Endothelial cell of umbilical vein (primary cell): ENCODE results near the gene MRPL21. TPM values are rescaled to one million over a fixed set of nuclear protein-coding genes. Genes with fewer than 3 reads are reported as not detected.

ENCODE experiments used
- BruUV-seq: library from RNA; stranded (reverse); fragments of 400-500 nt; replicated peaks from 2 replicates; lab custom pipeline; 2021; lab: Mats Ljungman, UMichigan
- CTCF ChIA-PET: fragments of 300-600, 350-600 bp; sonication (Branson Sonifier 250); formaldehyde crosslinking; loops from one replicate; lab custom pipeline; 2021; ENCODE audit warnings: antibody characterized with exemption, inconsistent platforms; lab: Charles Lee
- POLR2A ChIA-PET: fragments of 300-600, 350-600 bp; sonication (Branson Sonifier 250); formaldehyde crosslinking; loops from one replicate; lab custom pipeline; 2021; ENCODE audit warnings: antibody characterized with exemption, inconsistent platforms; lab: Charles Lee
- DNase-seq: peaks from one replicate; pipeline ENCODE4 v3.0.0-alpha.2; 2011; ENCODE audit warnings: low read depth, low spot score
- FAIRE-seq: peaks from 2 replicates; lab custom pipeline; 2011; peaks lifted over from hg19 to GRCh38; lab: Jason Lieb, UNC
- H2AFZ ChIP-seq: 2 replicates; pipeline ENCODE4 v1.6.0; 2012; ENCODE audit warnings: low read depth, low read length, control low read depth, inconsistent platforms
- H3K27ac ChIP-seq: 2 replicates; pipeline ENCODE4 v1.5.1; 2011; ENCODE audit warnings: low read depth, mild to moderate bottlenecking, control low read depth, low read length, moderate library complexity; ENCODE audit not compliant: insufficient read depth
- H3K27me3 ChIP-seq, 2 experiments: 2 replicates each; pipeline versions ENCODE4 v1.6.0 to v1.6.1; 2011; ENCODE audit warnings: low read length in 2 of 2, mixed read lengths in 1 of 2; ENCODE audit not compliant: control insufficient read depth in 2 of 2, insufficient read depth in 2 of 2
- H3K36me3 ChIP-seq, 2 experiments: 2 replicates in 1 of 2; 3 replicates in 1 of 2; pipeline ENCODE4 v1.5.1; 2011; ENCODE audit warnings: low read length in 2 of 2, mild to moderate bottlenecking in 1 of 2, moderate library complexity in 1 of 2; ENCODE audit not compliant: control insufficient read depth in 2 of 2, insufficient read depth in 2 of 2; ENCODE audit errors: extremely low read depth in 1 of 2
- H3K4me1 ChIP-seq: 3 replicates; pipeline ENCODE4 v1.5.1; 2011; ENCODE audit warnings: mild to moderate bottlenecking, low read length; ENCODE audit not compliant: control insufficient read depth, insufficient read depth; ENCODE audit errors: extremely low read depth
- H3K4me2 ChIP-seq: 2 replicates; pipeline ENCODE4 v1.6.1; 2011; ENCODE audit warnings: low read length, control low read depth, mixed read lengths; ENCODE audit not compliant: insufficient read depth
- H3K4me3 ChIP-seq, 3 experiments: fragments of 200-600 bp in 1 of 3; sonication (generic), shearing (Covaris generic) in 1 of 3; replicated peaks in 1 of 3; 2 replicates each; pipeline ENCODE4 v1.5.1; 2011 to 2016; ENCODE audit warnings: control low read depth in 3 of 3, low read length in 3 of 3, mild to moderate bottlenecking in 2 of 3, inconsistent platforms in 1 of 3, low read depth in 1 of 3, moderate library complexity in 1 of 3; ENCODE audit not compliant: insufficient read depth in 1 of 3
- H3K79me2 ChIP-seq: 2 replicates; pipeline ENCODE4 v1.6.0; 2012; ENCODE audit warnings: low read length, inconsistent platforms; ENCODE audit not compliant: control insufficient read depth, insufficient read depth
- H3K9ac ChIP-seq: replicated peaks from 2 replicates; pipeline ENCODE3; 2011; ENCODE audit warnings: low read length, control low read depth; ENCODE audit not compliant: insufficient read depth; ENCODE audit errors: extremely low read depth
- H3K9me1 ChIP-seq: replicated peaks from 3 replicates; pipeline ENCODE4 v1.6.0; 2011; ENCODE audit warnings: mild to moderate bottlenecking, low read length; ENCODE audit not compliant: control insufficient read depth, insufficient read depth; ENCODE audit errors: extremely low read depth
- H3K9me3 ChIP-seq: replicated peaks from 2 replicates; pipeline ENCODE4 v1.5.1; 2012; ENCODE audit warnings: low read length, inconsistent platforms; ENCODE audit not compliant: control insufficient read depth, insufficient read depth
- H4K20me1 ChIP-seq: replicated peaks from 2 replicates; pipeline ENCODE3; 2011; ENCODE audit warnings: mild to moderate bottlenecking, low read length; ENCODE audit not compliant: control insufficient read depth, insufficient read depth; ENCODE audit errors: extremely low read depth
- EZH2 ChIP-seq: IDR thresholded peaks from 2 replicates; pipeline ENCODE4 v1.6.1; 2012; ENCODE audit warnings: borderline replicate concordance, low read depth, mild to moderate bottlenecking, moderate library complexity, low read length, inconsistent platforms; ENCODE audit not compliant: severe bottlenecking
- FOS ChIP-seq: IDR thresholded peaks from 2 replicates; pipeline ENCODE4 v1.6.1; 2011; ENCODE audit warnings: mild to moderate bottlenecking, low read length, moderate library complexity, borderline replicate concordance; ENCODE audit not compliant: insufficient read depth
- GATA2 ChIP-seq: IDR thresholded peaks from 2 replicates; pipeline ENCODE4 v1.7.0; 2011; ENCODE audit warnings: low read depth, mild to moderate bottlenecking, moderate library complexity, mixed read lengths, low read length; ENCODE audit not compliant: insufficient read length, insufficient read depth
- JUN ChIP-seq: IDR thresholded peaks from 2 replicates; pipeline ENCODE4 v1.6.1; 2011; ENCODE audit warnings: borderline replicate concordance, low read depth; ENCODE audit not compliant: insufficient read length, insufficient read depth
- MYC ChIP-seq: IDR thresholded peaks from one replicate; pipeline ENCODE4 v1.6.1; 2011; ENCODE audit warnings: mild to moderate bottlenecking, low read depth, low read length
- POLR2A ChIP-seq: IDR thresholded peaks from 2 replicates; pipeline ENCODE4 v1.6.1; 2012; ENCODE audit warnings: low read depth, mild to moderate bottlenecking, control low read depth, low read length
- POLR2AphosphoS5 ChIP-seq: IDR thresholded peaks from 2 replicates; pipeline ENCODE4 v1.6.1; 2012; ENCODE audit warnings: low read depth, mild to moderate bottlenecking, control low read depth, low read length, moderate library complexity; ENCODE audit not compliant: insufficient read depth
- dilution Hi-C: fragments of 300-500 bp; cut with MboI; formaldehyde crosslinking; loops from one replicate; pipeline ENCODE4 v1.15.0; 2019; ENCODE audit warnings: low sequenced_read_pairs; ENCODE audit not compliant: extremely low pct_ligation_motif_present
- intact Hi-C: fragments of 100-400 bp; cut with micrococcal nuclease; formaldehyde crosslinking; loops from one replicate; pipeline ENCODE4 v1.10.0; 2022
- polyA plus RNA-seq, 4 experiments: library from polyadenylated mRNA; depleted of rRNA in 3 of 4; stranded (reverse) in 3 of 4; unstranded in 1 of 4; fragments of >200 nt; gene quantifications; 2 replicates each; pipeline versions ENCODE4 v1.2.1 to v1.2.3, GENCODE V29; 2011 to 2012; ENCODE audit warnings: missing spikeins in 1 of 4
- total RNA-seq: library from RNA; stranded (reverse); gene quantifications from 2 replicates; pipeline ENCODE4 v1.2.3, GENCODE V29; 2021
- TF ChIP-seq, protein P1 (sequence below): IDR thresholded peaks from 2 replicates; pipeline ENCODE4 v1.6.1; 2011; ENCODE audit not compliant: insufficient read depth, insufficient read length
- TF ChIP-seq, protein P2 (sequence below), 2 donors: IDR thresholded peaks; 1 replicate in 1 of 2; 2 replicates in 1 of 2; pipeline ENCODE4 v1.5.1; 2011; ENCODE audit warnings: low read length in 2 of 2, mild to moderate bottlenecking in 2 of 2, moderate library complexity in 2 of 2, control low read depth in 1 of 2, inconsistent platforms in 1 of 2, low read depth in 1 of 2; ENCODE audit not compliant: insufficient read depth in 1 of 2; ENCODE audit errors: extremely low read depth in 1 of 2

The MRPL21 gene
- total and polyA plus RNA-seq, 2 donors (not counting 3 experiments of a cell fraction or from before 2014, with no cell fraction given) = 52.2 to 65.5 TPM

GRCh38 chr11:68881320-68881719 lies 22.3 kb downstream of the MRPL21 start:
- H3K9me1 ChIP-seq = no peaks in the 10 kb centered on the region
- intact Hi-C loops = no loop called here
- H4K20me1 ChIP-seq = no peaks in the 10 kb centered on the region
- ChIA-PET CTCF (no interaction called here), POLR2A (no interaction called here)
- no peaks in the 10 kb centered on the region for H3K36me3 ChIP-seq
- H3K4me1 ChIP-seq = no peaks in the 10 kb centered on the region
- H3K4me3 ChIP-seq = no peak overlapping the region
- H3K4me2 ChIP-seq = no peak overlapping the region
- no peaks in the 10 kb centered on the region for H3K27me3 ChIP-seq
- H3K79me2 ChIP-seq = no peaks in the 10 kb centered on the region
- H3K27ac ChIP-seq = no peak overlapping the region
- no peak overlapping the region for H2AFZ ChIP-seq
- FAIRE-seq (no peak), DNase-seq (no peak)
- H3K9me3 ChIP-seq = no peaks in the 10 kb centered on the region
- dilution Hi-C loops = no loop called here
- H3K9ac ChIP-seq = no peak overlapping the region
- TF ChIP-seq MYC (no peak), GATA2 (no peak), EZH2 (no peak), POLR2A (no peak), POLR2AphosphoS5 (no peak), JUN (no peak), FOS (no peak)
- TF ChIP-seq, protein P1, sequence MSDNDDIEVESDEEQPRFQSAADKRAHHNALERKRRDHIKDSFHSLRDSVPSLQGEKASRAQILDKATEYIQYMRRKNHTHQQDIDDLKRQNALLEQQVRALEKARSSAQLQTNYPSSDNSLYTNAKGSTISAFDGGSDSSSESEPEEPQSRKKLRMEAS = no peak
- TF ChIP-seq, protein P2, sequence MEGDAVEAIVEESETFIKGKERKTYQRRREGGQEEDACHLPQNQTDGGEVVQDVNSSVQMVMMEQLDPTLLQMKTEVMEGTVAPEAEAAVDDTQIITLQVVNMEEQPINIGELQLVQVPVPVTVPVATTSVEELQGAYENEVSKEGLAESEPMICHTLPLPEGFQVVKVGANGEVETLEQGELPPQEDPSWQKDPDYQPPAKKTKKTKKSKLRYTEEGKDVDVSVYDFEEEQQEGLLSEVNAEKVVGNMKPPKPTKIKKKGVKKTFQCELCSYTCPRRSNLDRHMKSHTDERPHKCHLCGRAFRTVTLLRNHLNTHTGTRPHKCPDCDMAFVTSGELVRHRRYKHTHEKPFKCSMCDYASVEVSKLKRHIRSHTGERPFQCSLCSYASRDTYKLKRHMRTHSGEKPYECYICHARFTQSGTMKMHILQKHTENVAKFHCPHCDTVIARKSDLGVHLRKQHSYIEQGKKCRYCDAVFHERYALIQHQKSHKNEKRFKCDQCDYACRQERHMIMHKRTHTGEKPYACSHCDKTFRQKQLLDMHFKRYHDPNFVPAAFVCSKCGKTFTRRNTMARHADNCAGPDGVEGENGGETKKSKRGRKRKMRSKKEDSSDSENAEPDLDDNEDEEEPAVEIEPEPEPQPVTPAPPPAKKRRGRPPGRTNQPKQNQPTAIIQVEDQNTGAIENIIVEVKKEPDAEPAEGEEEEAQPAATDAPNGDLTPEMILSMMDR (IDR thresholded peaks at IDR 0.05; ENCODE audit: extremely low read depth in 1 of 2, insufficient read depth in 1 of 2, low read depth in 1 of 2, low read length in 2 of 2) = no peak
- no TSS peak for BruUV-seq
